KMS-11 (cell line): ENCODE results near the gene IMMP2L.

Experiments
- H2AFZ ChIP-seq: fragments of 200-600 bp; sonication (generic); 2 replicates; pipeline ENCODE4 v1.6.1; 2016; ENCODE audit warnings: antibody characterized with exemption, mixed run types, low read depth
- H3K27ac ChIP-seq: fragments of 200-600 bp; sonication (generic); 2 replicates; pipeline ENCODE4 v1.6.1; 2016; ENCODE audit warnings: mild to moderate bottlenecking, mixed run types
- H3K27me3 ChIP-seq: fragments of 200-600 bp; sonication (generic); 2 replicates; pipeline ENCODE4 v1.6.1; 2017; ENCODE audit warnings: mild to moderate bottlenecking, low read depth, mixed run types, moderate library complexity; ENCODE audit not compliant: insufficient read depth
- H3K36me3 ChIP-seq: fragments of 200-600 bp; sonication (generic); 2 replicates; pipeline ENCODE4 v1.6.1; 2017; ENCODE audit warnings: mild to moderate bottlenecking, mixed run types; ENCODE audit not compliant: insufficient read depth
- H3K4me1 ChIP-seq: fragments of 200-600 bp; sonication (generic); 2 replicates; pipeline ENCODE4 v1.6.1; 2016; ENCODE audit warnings: mild to moderate bottlenecking, low read depth, mixed run types; ENCODE audit not compliant: poor library complexity, severe bottlenecking
- H3K4me2 ChIP-seq: fragments of 200-600 bp; sonication (generic); 2 replicates; pipeline ENCODE4 v1.7.0; 2016; ENCODE audit warnings: mild to moderate bottlenecking, mixed run types
- H3K4me3 ChIP-seq: fragments of 200-600 bp; sonication (generic); IDR thresholded peaks from 2 replicates; pipeline ENCODE4 v1.6.1; 2017; ENCODE audit warnings: low read depth, low read length, mixed read lengths; ENCODE audit not compliant: insufficient read depth
- H3K79me2 ChIP-seq: fragments of 200-600 bp; sonication (generic); 2 replicates; pipeline ENCODE4 v1.6.1; 2016; ENCODE audit warnings: low read depth, mixed run types; ENCODE audit not compliant: insufficient read depth
- H3K9ac ChIP-seq: fragments of 200-600 bp; sonication (generic); 2 replicates; pipeline ENCODE4 v1.6.1; 2016; ENCODE audit warnings: mild to moderate bottlenecking, mixed run types
- H4K20me1 ChIP-seq: fragments of 200-600 bp; sonication (generic); 2 replicates; pipeline ENCODE4 v1.6.1; 2016; ENCODE audit warnings: mild to moderate bottlenecking, mixed run types; ENCODE audit not compliant: insufficient read depth
- TF ChIP-seq, protein P1 (sequence below): fragments of 200-600 bp; sonication (generic); conservative IDR thresholded peaks from 2 replicates; pipeline ENCODE4 v1.6.1; 2017; ENCODE audit warnings: low read depth, mild to moderate bottlenecking, antibody characterized with exemption, low read length, moderate library complexity, mixed read lengths

Gene IMMP2L

DNA sequence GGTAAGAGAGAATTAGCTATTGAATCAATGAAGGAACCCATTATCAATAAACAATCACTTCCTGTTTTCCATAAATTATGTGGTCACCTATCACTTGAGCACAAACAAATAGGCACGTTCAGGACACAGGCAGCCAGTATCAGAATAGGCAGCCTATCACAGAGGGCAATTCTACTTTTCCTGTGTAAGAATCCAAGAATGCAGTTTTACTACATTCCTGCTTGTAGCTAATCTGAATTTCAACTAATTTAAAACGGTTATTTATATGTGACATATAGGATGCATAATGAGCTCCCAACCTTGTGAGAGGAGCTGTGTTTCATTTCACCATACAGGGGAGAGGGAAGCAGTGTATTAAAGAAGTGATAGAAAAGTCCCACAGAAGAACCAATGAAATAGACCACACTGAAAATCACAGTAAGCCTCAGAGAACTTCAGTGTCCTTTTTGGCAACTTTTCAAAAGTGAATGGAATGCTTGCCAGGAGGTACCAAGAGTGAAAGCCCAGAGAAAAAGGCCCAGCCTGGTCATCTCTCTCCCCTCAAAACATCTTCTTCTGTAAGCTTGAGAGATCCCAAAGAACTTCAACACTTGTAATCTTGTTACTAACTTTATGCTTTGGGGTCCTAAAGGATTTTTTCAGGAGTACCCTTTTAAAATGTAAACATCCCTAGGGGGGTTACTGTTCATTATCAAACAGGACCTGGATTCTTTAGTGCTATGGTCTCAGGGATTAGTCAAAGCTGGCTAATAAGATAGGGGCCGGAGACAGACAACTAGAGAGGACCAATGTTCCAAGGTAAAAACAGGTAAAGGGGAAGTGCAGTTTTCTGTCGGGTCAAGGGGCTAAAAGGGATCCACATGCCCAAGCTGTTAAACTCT, 1.3 kb downstream of the IMMP2L start:
- H3K36me3 ChIP-seq, result no peaks in the 10 kb centered on the region
- TF ChIP-seq, protein P1, sequence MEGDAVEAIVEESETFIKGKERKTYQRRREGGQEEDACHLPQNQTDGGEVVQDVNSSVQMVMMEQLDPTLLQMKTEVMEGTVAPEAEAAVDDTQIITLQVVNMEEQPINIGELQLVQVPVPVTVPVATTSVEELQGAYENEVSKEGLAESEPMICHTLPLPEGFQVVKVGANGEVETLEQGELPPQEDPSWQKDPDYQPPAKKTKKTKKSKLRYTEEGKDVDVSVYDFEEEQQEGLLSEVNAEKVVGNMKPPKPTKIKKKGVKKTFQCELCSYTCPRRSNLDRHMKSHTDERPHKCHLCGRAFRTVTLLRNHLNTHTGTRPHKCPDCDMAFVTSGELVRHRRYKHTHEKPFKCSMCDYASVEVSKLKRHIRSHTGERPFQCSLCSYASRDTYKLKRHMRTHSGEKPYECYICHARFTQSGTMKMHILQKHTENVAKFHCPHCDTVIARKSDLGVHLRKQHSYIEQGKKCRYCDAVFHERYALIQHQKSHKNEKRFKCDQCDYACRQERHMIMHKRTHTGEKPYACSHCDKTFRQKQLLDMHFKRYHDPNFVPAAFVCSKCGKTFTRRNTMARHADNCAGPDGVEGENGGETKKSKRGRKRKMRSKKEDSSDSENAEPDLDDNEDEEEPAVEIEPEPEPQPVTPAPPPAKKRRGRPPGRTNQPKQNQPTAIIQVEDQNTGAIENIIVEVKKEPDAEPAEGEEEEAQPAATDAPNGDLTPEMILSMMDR, result no peak
- H3K79me2 ChIP-seq, result peaks cover 20% of the 10 kb centered on the region; the same call in 1 of the 2 replicates
- H4K20me1 ChIP-seq, result no peaks in the 10 kb centered on the region
- H3K4me3 ChIP-seq, result no peak overlapping the region
- H2AFZ ChIP-seq, result peak overlapping the region; percentile 84
- H3K9ac ChIP-seq, result peak overlapping the region; percentile 96
- peak overlapping the region; percentile 91 for H3K4me2 ChIP-seq
- peaks cover 59% of the 10 kb centered on the region for H3K4me1 ChIP-seq
- no peaks in the 10 kb centered on the region for H3K27me3 ChIP-seq
- H3K27ac ChIP-seq, result peak overlapping the region; percentile 79

DNA sequence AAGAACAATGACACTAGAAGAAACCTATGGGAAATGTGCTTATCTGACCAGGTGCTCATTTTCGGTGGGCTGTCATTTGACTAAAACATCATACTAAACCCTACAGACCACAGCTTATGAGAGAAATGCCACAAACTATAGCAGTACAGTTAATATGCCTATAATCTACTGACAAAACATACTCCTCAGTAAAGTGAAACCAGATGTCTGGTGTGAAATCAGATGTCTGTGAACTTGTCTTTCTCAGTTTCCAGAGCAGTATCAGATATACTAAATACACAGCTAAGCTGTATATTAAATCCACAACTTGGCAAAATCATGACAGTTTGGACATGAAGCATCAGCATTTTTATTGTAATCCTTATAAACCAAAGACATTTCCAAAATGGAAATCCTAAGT, 3.3 kb downstream of the IMMP2L start:
- no peaks in the 10 kb centered on the region for H3K27me3 ChIP-seq
- H3K9ac ChIP-seq, result peak overlapping the region; percentile 19; the same call in 1 of the 2 replicates
- H3K79me2 ChIP-seq, result peaks cover 20% of the 10 kb centered on the region; the same call in 1 of the 2 replicates
- H3K36me3 ChIP-seq, result no peaks in the 10 kb centered on the region
- no peak overlapping the region for H2AFZ ChIP-seq
- peak overlapping the region; percentile 59 for H3K27ac ChIP-seq
- H3K4me2 ChIP-seq, result peak overlapping the region; percentile 91
- H3K4me3 ChIP-seq, result no peak overlapping the region
- TF ChIP-seq, protein P1, result no peak
- H3K4me1 ChIP-seq, result peaks cover 59% of the 10 kb centered on the region
- no peaks in the 10 kb centered on the region for H4K20me1 ChIP-seq

DNA sequence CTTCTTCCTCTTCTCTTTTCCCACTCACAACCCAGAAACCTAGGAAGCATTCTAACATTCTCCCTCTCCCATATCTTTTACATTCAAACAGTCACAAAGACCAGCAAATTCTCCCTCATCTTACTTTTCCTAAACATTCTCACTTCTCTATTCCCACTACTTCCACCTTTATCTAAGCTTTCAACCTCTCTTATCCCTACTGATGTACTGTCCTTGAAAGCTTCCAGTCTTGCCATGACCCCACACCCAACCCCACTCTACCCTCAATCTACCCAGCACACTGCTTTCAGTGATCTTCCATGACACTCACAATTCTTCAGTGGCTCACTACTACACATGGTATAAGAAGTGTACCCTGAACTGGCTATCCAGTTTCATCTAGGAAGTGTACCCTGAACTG, 5.3 kb downstream of the IMMP2L start:
- H3K27ac ChIP-seq, result no peak overlapping the region
- TF ChIP-seq, protein P1, result no peak
- H4K20me1 ChIP-seq, result no peaks in the 10 kb centered on the region
- H2AFZ ChIP-seq, result no peak overlapping the region
- H3K9ac ChIP-seq, result no peak overlapping the region
- H3K36me3 ChIP-seq, result no peaks in the 10 kb centered on the region
- H3K79me2 ChIP-seq, result peaks cover 20% of the 10 kb centered on the region; the same call in 1 of the 2 replicates
- no peaks in the 10 kb centered on the region for H3K27me3 ChIP-seq
- H3K4me2 ChIP-seq, result peak overlapping the region; percentile 91; the same call in 1 of the 2 replicates
- H3K4me1 ChIP-seq, result peaks cover 52% of the 10 kb centered on the region
- no peak overlapping the region for H3K4me3 ChIP-seq

DNA sequence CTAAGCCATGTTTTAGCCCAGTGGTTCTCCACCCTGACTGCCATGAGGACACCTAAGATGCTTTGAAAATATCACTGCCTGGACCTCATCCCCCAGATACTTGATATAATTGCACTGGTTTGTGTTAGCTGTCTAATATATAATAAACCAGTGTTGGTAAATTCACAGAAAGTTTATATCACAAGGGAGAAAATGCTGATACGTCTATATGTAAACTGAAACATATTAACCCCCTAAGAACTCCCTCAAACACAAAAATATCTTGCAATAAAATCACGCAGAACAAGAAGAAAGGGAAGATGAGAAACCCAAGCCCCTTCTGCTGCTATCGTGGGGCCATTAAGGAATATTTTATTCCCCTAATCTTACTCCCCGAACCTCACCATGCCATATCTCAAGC, 8.2 kb downstream of the IMMP2L start:
- Histone ChIP-seq H3K79me2 (peaks cover 10% of the 10 kb centered on the region; the same call in 1 of the 2 replicates), H3K4me1 (peaks cover 29% of the 10 kb centered on the region), H3K4me3 (no peak overlapping the region), H2AFZ (no peak overlapping the region), H4K20me1 (no peaks in the 10 kb centered on the region), H3K4me2 (no peak overlapping the region), H3K36me3 (no peaks in the 10 kb centered on the region), H3K27ac (no peak overlapping the region), H3K9ac (no peak overlapping the region), H3K27me3 (no peaks in the 10 kb centered on the region)
- TF ChIP-seq, protein P1, result no peak
